ENCODE measurements around the gene COL4A3. TPM values are rescaled to one million over a fixed set of nuclear protein-coding genes. Genes with fewer than 3 reads are reported as not detected.

Gene COL4A3
- total and polyA plus RNA-seq, 2 donors (not counting 3 experiments of a cell fraction or from before 2014, with no cell fraction given): not detected

DNA sequence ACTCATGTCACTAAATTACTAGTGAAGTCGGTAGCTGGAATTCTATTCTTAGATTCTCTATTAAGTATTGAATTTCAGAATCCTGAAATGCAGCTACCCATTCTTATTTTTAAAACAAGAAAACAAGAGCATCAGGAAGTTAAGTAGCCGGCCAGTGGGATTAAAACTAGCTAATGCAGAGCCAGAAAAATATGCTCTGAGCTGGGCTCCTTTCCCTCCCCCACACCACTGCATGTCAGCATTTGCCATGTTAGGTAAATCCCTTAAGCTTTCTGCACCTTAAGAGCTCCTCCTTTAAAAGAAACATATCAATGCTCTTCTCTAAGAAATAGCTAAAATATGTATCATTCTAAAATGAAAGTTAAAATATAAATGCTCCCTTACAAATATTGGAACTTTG is 88.4 kb downstream of the COL4A3 start:
- no peak for DNase-seq (ENCODE audit: low read depth, low spot score)
- Histone ChIP-seq H3K27me3 (ENCODE audit: control insufficient read depth in 2 of 2, insufficient read depth in 2 of 2, low read length in 2 of 2) (no peaks in the 10 kb centered on the region), H3K9ac (replicated peaks; ENCODE audit: extremely low read depth, insufficient read depth, low read length) (no peak overlapping the region), H3K9me3 (replicated peaks; ENCODE audit: control insufficient read depth, insufficient read depth, low read length) (no peaks in the 10 kb centered on the region), H3K9me1 (replicated peaks; ENCODE audit: control insufficient read depth, extremely low read depth, insufficient read depth, low read length) (no peaks in the 10 kb centered on the region), H3K4me3 (replicated peaks in 1 of 3; ENCODE audit: insufficient read depth in 1 of 3, low read depth in 1 of 3, low read length in 3 of 3) (no peak overlapping the region), H3K79me2 (ENCODE audit: control insufficient read depth, insufficient read depth, low read length) (no peaks in the 10 kb centered on the region), H3K36me3 (ENCODE audit: control insufficient read depth in 2 of 2, extremely low read depth in 1 of 2, insufficient read depth in 2 of 2, low read length in 2 of 2) (no peaks in the 10 kb centered on the region), H3K4me2 (ENCODE audit: insufficient read depth, low read length) (no peak overlapping the region), H4K20me1 (replicated peaks; ENCODE audit: control insufficient read depth, extremely low read depth, insufficient read depth, low read length) (no peaks in the 10 kb centered on the region), H2AFZ (ENCODE audit: low read depth, low read length) (no peak overlapping the region), H3K4me1 (ENCODE audit: control insufficient read depth, extremely low read depth, insufficient read depth, low read length) (no peaks in the 10 kb centered on the region), H3K27ac (ENCODE audit: insufficient read depth, low read depth, low read length) (no peak overlapping the region)
- BruUV-seq (replicated peaks): no TSS peak
- intact Hi-C loops (cut with micrococcal nuclease): no loop called here
- TF ChIP-seq GATA2 (IDR thresholded peaks at IDR 0.05; ENCODE audit: insufficient read depth, insufficient read length, low read depth, low read length) (no peak), POLR2AphosphoS5 (IDR thresholded peaks at IDR 0.05; ENCODE audit: insufficient read depth, low read depth, low read length) (no peak), FOS (IDR thresholded peaks at IDR 0.05; ENCODE audit: borderline replicate concordance, insufficient read depth, low read length) (no peak), JUN (IDR thresholded peaks at IDR 0.05; ENCODE audit: borderline replicate concordance, insufficient read depth, insufficient read length, low read depth) (no peak), MYC (IDR thresholded peaks at IDR 0.05; ENCODE audit: low read depth, low read length) (no peak), EZH2 (IDR thresholded peaks at IDR 0.05; ENCODE audit: borderline replicate concordance, low read depth, low read length, severe bottlenecking) (no peak), POLR2A (IDR thresholded peaks at IDR 0.05; ENCODE audit: low read depth, low read length) (no peak)
- TF ChIP-seq, protein P1, sequence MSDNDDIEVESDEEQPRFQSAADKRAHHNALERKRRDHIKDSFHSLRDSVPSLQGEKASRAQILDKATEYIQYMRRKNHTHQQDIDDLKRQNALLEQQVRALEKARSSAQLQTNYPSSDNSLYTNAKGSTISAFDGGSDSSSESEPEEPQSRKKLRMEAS (IDR thresholded peaks at IDR 0.05; ENCODE audit: insufficient read depth, insufficient read length): no peak
- TF ChIP-seq, protein P2, sequence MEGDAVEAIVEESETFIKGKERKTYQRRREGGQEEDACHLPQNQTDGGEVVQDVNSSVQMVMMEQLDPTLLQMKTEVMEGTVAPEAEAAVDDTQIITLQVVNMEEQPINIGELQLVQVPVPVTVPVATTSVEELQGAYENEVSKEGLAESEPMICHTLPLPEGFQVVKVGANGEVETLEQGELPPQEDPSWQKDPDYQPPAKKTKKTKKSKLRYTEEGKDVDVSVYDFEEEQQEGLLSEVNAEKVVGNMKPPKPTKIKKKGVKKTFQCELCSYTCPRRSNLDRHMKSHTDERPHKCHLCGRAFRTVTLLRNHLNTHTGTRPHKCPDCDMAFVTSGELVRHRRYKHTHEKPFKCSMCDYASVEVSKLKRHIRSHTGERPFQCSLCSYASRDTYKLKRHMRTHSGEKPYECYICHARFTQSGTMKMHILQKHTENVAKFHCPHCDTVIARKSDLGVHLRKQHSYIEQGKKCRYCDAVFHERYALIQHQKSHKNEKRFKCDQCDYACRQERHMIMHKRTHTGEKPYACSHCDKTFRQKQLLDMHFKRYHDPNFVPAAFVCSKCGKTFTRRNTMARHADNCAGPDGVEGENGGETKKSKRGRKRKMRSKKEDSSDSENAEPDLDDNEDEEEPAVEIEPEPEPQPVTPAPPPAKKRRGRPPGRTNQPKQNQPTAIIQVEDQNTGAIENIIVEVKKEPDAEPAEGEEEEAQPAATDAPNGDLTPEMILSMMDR (IDR thresholded peaks at IDR 0.05; ENCODE audit: extremely low read depth in 1 of 2, insufficient read depth in 1 of 2, low read depth in 1 of 2, low read length in 2 of 2): no peak
- dilution Hi-C loops (cut with MboI; ENCODE audit: extremely low pct_ligation_motif_present, low sequenced_read_pairs): no loop called here
- POLR2A ChIA-PET: no interaction called here
- no peak for FAIRE-seq
- CTCF ChIA-PET: interaction anchor here (0.9 to 11.6 kb wide), 2 partner anchors 15 to 19 kb away, joined by 3 to 82 read pairs; no protein-coding TSS in a partner anchor
